GM12878 (cell line): Measurements from ENCODE around the gene ANKRD24. TPM values are rescaled to one million over a fixed set of nuclear protein-coding genes. Genes with fewer than 3 reads are reported as not detected.

Experiments
- ATAC-seq: fragments of 200-7000 bp; cut with Tn5 transposase; 3 replicates; pipeline ENCODE4 v1.9.1; 2020; ENCODE audit warnings: mild to moderate bottlenecking, moderate library complexity
- BruUV-seq: library from RNA; stranded (reverse); fragments of 400-500 nt; replicated peaks from 2 replicates; lab custom pipeline; 2021; lab: Mats Ljungman, UMichigan
- CTCF ChIA-PET: fragments of 300-600 bp; sonication (Branson Sonifier 250); formaldehyde crosslinking; extraction: SDS; loops from one replicate; lab custom pipeline; 2021; ENCODE audit warnings: inconsistent platforms; lab: Yijun Ruan, JAX
- POLR2A ChIA-PET: fragments of 350-600 bp; formaldehyde crosslinking; extraction: SDS; loops from one replicate; lab custom pipeline; 2021; ENCODE audit warnings: inconsistent platforms; lab: Charles Lee
- RAD21 ChIA-PET: fragments of 300-600 bp; sonication (Branson Sonifier 250); formaldehyde crosslinking; loops from one replicate; lab custom pipeline; 2023; ENCODE audit warnings: antibody characterized with exemption; ENCODE audit not compliant: unreplicated experiment; lab: Charles Lee
- SMC1A ChIA-PET: fragments of 300-600 bp; sonication (Branson Sonifier 250); formaldehyde crosslinking; loops from one replicate; lab custom pipeline; 2023; ENCODE audit not compliant: unreplicated experiment, uncharacterized antibody; lab: Charles Lee
- DNase-seq: peaks from one replicate; pipeline ENCODE4 v3.0.0-alpha.2; 2011; ENCODE audit warnings: low read depth, low spot score
- FAIRE-seq: peaks from 3 replicates; lab custom pipeline; 2011; peaks lifted over from hg19 to GRCh38; lab: Jason Lieb, UNC
- H2AFZ ChIP-seq: 2 replicates; pipeline ENCODE4 v1.6.0; 2011; ENCODE audit warnings: low read depth, low read length, control low read depth; ENCODE audit not compliant: control insufficient read depth
- H3K27ac ChIP-seq: 2 replicates; pipeline ENCODE4 v1.5.1; 2011; ENCODE audit warnings: control low read depth; ENCODE audit not compliant: control insufficient read depth, insufficient read depth
- H3K27me3 ChIP-seq, 2 experiments: replicated peaks in 1 of 2; 2 replicates each; pipeline versions ENCODE4 v1.6.0 to v1.6.1; 2011; ENCODE audit warnings: low read length in 1 of 2; ENCODE audit not compliant: control insufficient read depth in 2 of 2, insufficient read depth in 2 of 2
- H3K36me3 ChIP-seq, 2 experiments: 2 replicates each; pipeline ENCODE4 v1.5.1; 2011; ENCODE audit warnings: low read length in 1 of 2; ENCODE audit not compliant: control insufficient read depth in 2 of 2, insufficient read depth in 2 of 2
- H3K4me1 ChIP-seq: 2 replicates; pipeline ENCODE4 v1.6.1; 2011; ENCODE audit warnings: mild to moderate bottlenecking, low read length, moderate library complexity, mixed read lengths; ENCODE audit not compliant: control insufficient read depth, insufficient read depth
- H3K4me2 ChIP-seq: 2 replicates; pipeline ENCODE4 v1.6.0; 2011; ENCODE audit warnings: control low read depth; ENCODE audit not compliant: control insufficient read depth, insufficient read depth
- H3K4me3 ChIP-seq: fragments of 200-600 bp; sonication (generic); 2 replicates; pipeline ENCODE4 v1.5.1; 2016
- H3K79me2 ChIP-seq: 2 replicates; pipeline ENCODE4 v1.6.0; 2011; ENCODE audit warnings: low read length; ENCODE audit not compliant: control insufficient read depth, insufficient read depth
- H3K9ac ChIP-seq: 2 replicates; pipeline ENCODE4 v1.8.0; 2011; ENCODE audit warnings: low read length, control low read depth, mixed read lengths; ENCODE audit not compliant: control insufficient read depth, insufficient read depth
- H3K9me3 ChIP-seq: replicated peaks from 3 replicates; pipeline ENCODE4 v1.5.1; 2011; ENCODE audit warnings: mild to moderate bottlenecking, low read length; ENCODE audit not compliant: control insufficient read depth, insufficient read depth
- H4K20me1 ChIP-seq: 2 replicates; pipeline ENCODE4 v1.6.0; 2011; ENCODE audit not compliant: control insufficient read depth, insufficient read depth
- FOS ChIP-seq: IDR thresholded peaks from 3 replicates; pipeline ENCODE4 v1.6.1; 2011; ENCODE audit warnings: borderline replicate concordance; ENCODE audit not compliant: insufficient read length; ENCODE audit errors: extremely low read depth
- GABPA ChIP-seq: IDR thresholded peaks from 2 replicates; pipeline ENCODE4 v1.6.1; 2014; ENCODE audit warnings: antibody characterized with exemption, low read depth, mild to moderate bottlenecking, inconsistent platforms
- HDGF ChIP-seq: fragments of 450-650 bp; IDR thresholded peaks from 2 replicates; pipeline ENCODE4 v1.6.1; 2016; ENCODE audit warnings: antibody characterized with exemption
- MEF2A ChIP-seq: IDR thresholded peaks from 2 replicates; pipeline ENCODE4 v1.6.1; 2011; ENCODE audit warnings: low read depth, mild to moderate bottlenecking, low read length, moderate library complexity; ENCODE audit not compliant: insufficient read depth
- MXI1 ChIP-seq: fragments of 150-350 bp; IDR thresholded peaks from 2 replicates; pipeline ENCODE4 v1.6.1; 2011; ENCODE audit warnings: low read depth, mild to moderate bottlenecking, inconsistent platforms, low read length, improper control_type of control experiment
- NBN ChIP-seq: fragments of 450-650 bp; IDR thresholded peaks from 2 replicates; pipeline ENCODE4 v1.6.1; 2016
- RB1 ChIP-seq: fragments of 450-650 bp; formaldehyde crosslinking; IDR thresholded peaks from 2 replicates; pipeline ENCODE4 v1.6.1; 2017; ENCODE audit warnings: mild to moderate bottlenecking, borderline replicate concordance
- STAT3 ChIP-seq: IDR thresholded peaks from 2 replicates; pipeline ENCODE4 v1.6.1; 2011; ENCODE audit warnings: low read depth, low read length, improper control_type of control experiment
- ZNF24 ChIP-seq: fragments of 450-650 bp; IDR thresholded peaks from 2 replicates; pipeline ENCODE4 v1.6.1; 2017; ENCODE audit warnings: antibody characterized with exemption, mild to moderate bottlenecking
- WGBS: methylation state at CpG from one replicate; pipeline ENCODE4 v1.1.6; 2016; ENCODE audit warnings: low lambda C conversion rate; ENCODE audit not compliant: insufficient replicate concordance, insufficient coverage; ENCODE audit errors: missing lambda C conversion rate; 5-methylcytosine and 5-hydroxymethylcytosine counted together
- in situ Hi-C: fragments of 300-500 bp; cut with MboI; formaldehyde crosslinking; loops from 9 replicates; pipeline ENCODE4 v1.14.3; 2018; ENCODE audit warnings: mixed read lengths
- intact Hi-C: fragments of 100-400 bp; cut with micrococcal nuclease; formaldehyde crosslinking; loops from one replicate; pipeline ENCODE4 v1.14.2; 2022; ENCODE audit not compliant: unreplicated experiment
- polyA plus RNA-seq, 11 experiments: library from polyadenylated mRNA; depleted of rRNA in 4 of 11; unstranded in 6 of 11; stranded (reverse) in 5 of 11; fragments of >200 nt; fragmentation: Nextera tagmentation in 4 of 11; fragmentation: Illumina TruSeq in 1 of 11; extraction: Ambion mirVana in 4 of 11; extraction: Trizol in 1 of 11; gene quantifications; 1 replicate in 1 of 11; 2 replicates in 10 of 11; pipeline versions ENCODE4 v1.2.1 to v1.2.3, GENCODE V29; 2011 to 2016; ENCODE audit warnings: inconsistent platforms in 2 of 11, missing spikeins in 2 of 11, low read depth in 1 of 11
- total RNA-seq, 4 experiments: library from RNA; depleted of rRNA in 3 of 4; stranded (reverse); fragments of >200 nt in 3 of 4; fragmentation: Illumina TruSeq in 1 of 4; extraction: Trizol in 1 of 4; gene quantifications; 2 replicates each; pipeline versions ENCODE4 v1.2.1 to v1.2.3, GENCODE V29; 2013 to 2021
- TF ChIP-seq, protein P1 (sequence below): fragments of 450-650 bp; conservative IDR thresholded peaks from 2 replicates; pipeline ENCODE4 v1.6.1; 2017; ENCODE audit warnings: mild to moderate bottlenecking, moderate library complexity

Gene ANKRD24
- total and polyA plus RNA-seq, 10 of the 15 experiments (the other 5 are each of a cell fraction or from before 2014, with no cell fraction given): 0.02 to 0.59 (median 0.35) TPM; not detected in 1

DNA sequence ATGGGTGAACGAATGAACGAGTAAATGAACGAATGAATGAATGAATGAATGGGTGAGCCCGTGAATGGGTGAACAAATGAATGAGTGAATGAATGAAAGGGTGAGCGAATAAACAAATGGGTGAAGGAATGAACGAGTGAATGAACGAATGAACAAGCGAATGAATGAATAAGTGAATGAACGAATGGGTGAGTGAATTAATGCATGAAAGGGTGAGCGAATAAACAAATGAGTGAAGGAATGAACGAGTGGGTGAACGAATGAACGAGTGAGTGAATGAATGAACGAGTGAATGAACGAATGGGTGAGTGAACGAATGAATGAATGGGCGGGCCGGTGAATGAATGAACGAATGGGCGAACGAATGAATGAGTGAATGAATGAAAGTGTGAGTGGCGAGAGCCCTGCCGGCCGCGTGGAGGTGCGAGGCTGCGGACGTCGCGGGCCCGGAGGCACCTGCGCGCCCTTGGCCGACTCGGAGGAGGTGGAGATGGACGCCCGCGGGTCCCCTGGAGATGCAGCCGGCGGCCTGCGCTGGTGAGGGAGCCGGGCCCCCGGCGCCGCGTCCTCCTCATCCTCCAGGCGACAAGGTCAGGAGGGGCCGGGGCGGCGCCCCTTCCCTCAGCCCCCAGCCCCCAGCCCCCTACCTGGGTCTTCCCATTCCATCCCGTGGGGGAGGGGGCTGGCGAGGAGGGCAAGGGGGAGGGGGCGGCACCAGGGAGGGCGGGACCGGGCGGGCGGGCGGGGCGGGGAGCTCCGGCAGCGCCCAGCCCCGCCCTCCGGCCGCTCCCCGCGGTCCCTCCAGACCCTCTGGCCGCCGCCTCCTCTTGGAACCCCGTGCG lies 15.4 kb downstream of the ANKRD24 start:
- no peak overlapping the region for H2AFZ ChIP-seq
- no peaks in the 10 kb centered on the region; the same call in 2 of the 3 replicates for H3K9me3 ChIP-seq
- ChIA-PET RAD21 (no interaction called here), SMC1A (no interaction called here), POLR2A (no interaction called here), CTCF (no interaction called here)
- H3K27ac ChIP-seq: no peak overlapping the region
- TF ChIP-seq NBN (0 out of 2 replicates have a peak, but pooled peaks have one; percentile 40), STAT3 (no peak), ZNF24 (peak; percentile 98)
- no peaks in the 10 kb centered on the region for H3K36me3 ChIP-seq
- no peak overlapping the region for H3K9ac ChIP-seq
- H3K4me2 ChIP-seq: no peak overlapping the region
- FAIRE-seq (no peak), DNase-seq (no peak), ATAC-seq (peak; percentile 27; the same call in 1 of the 3 replicates)
- H3K27me3 ChIP-seq: no peaks in the 10 kb centered on the region; a peak in 1 of 4 replicates
- 46% methylated on average over 47 of the region's 70 CpGs for WGBS
- H4K20me1 ChIP-seq: no peaks in the 10 kb centered on the region
- no peaks in the 10 kb centered on the region for H3K4me1 ChIP-seq
- no peak overlapping the region for H3K4me3 ChIP-seq
- in situ Hi-C loops: no loop called here
- no peaks in the 10 kb centered on the region for H3K79me2 ChIP-seq
- TSS peak; percentile 60 for BruUV-seq
- intact Hi-C loops: no loop called here

DNA sequence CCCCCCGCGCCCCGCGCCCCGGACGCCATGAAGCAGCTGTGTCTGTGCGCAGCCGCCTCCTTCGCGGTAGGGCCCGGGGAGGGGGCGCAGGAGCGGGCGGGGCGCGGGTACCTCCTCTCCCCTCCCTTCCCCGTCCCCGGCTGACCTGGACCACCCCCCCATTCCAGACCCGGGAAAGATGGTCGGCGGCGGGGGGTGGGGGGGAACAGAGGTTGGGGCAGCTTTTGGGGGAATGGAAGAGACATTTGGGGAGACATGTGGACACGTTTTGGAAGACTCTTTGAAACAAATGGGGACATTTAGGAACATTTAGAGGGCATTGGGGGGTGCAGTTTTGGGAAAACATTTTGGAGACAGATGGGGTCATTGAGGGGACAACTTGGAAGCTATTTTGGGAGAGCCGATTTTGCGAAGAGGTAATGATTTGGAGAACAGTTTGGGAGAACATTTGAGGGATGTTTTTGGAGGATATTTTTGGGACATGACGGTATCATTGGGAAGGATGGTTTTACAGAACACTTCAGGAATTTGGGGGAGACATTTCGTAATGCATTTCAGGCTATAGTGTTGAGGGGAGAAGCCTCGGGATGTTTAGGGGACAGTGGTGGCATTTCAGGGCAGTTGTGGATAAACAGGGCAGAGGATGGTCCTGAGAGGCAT lies 16.1 kb downstream of the ANKRD24 start:
- in situ Hi-C loops: no loop called here
- SMC1A ChIA-PET: no interaction called here
- TF ChIP-seq MEF2A: no peak
- TF ChIP-seq FOS: no peak
- TF ChIP-seq, protein P1, sequence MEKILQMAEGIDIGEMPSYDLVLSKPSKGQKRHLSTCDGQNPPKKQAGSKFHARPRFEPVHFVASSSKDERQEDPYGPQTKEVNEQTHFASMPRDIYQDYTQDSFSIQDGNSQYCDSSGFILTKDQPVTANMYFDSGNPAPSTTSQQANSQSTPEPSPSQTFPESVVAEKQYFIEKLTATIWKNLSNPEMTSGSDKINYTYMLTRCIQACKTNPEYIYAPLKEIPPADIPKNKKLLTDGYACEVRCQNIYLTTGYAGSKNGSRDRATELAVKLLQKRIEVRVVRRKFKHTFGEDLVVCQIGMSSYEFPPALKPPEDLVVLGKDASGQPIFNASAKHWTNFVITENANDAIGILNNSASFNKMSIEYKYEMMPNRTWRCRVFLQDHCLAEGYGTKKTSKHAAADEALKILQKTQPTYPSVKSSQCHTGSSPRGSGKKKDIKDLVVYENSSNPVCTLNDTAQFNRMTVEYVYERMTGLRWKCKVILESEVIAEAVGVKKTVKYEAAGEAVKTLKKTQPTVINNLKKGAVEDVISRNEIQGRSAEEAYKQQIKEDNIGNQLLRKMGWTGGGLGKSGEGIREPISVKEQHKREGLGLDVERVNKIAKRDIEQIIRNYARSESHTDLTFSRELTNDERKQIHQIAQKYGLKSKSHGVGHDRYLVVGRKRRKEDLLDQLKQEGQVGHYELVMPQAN: no peak
- TF ChIP-seq MXI1: no peak
- no peak for TF ChIP-seq RB1
- TF ChIP-seq HDGF: no peak
- TF ChIP-seq GABPA: no peak

More for the DNA sequence above, 16.1 kb downstream of the ANKRD24 start:
- WGBS: 43% methylated on average over 8 of the region's 28 CpGs
- H3K27me3 ChIP-seq: no peaks in the 10 kb centered on the region; a peak in 1 of 4 replicates
- BruUV-seq: no TSS peak
- no peak overlapping the region for H2AFZ ChIP-seq
- no peak for ATAC-seq
- no peaks in the 10 kb centered on the region; the same call in 2 of the 3 replicates for H3K9me3 ChIP-seq
- POLR2A ChIA-PET: no interaction called here
- intact Hi-C loops: no loop called here
- no peak overlapping the region for H3K4me2 ChIP-seq
- H3K36me3 ChIP-seq: no peaks in the 10 kb centered on the region
- no peaks in the 10 kb centered on the region for H4K20me1 ChIP-seq
- H3K4me1 ChIP-seq: no peaks in the 10 kb centered on the region
- CTCF ChIA-PET: interaction anchor here (6.3 kb wide), 1 partner anchor 58 kb away, joined by 63 read pairs; no protein-coding TSS in a partner anchor
- H3K9ac ChIP-seq: no peak overlapping the region
- RAD21 ChIA-PET: no interaction called here
- no peak overlapping the region for H3K27ac ChIP-seq
- FAIRE-seq: no peak
- H3K4me3 ChIP-seq: no peak overlapping the region
- H3K79me2 ChIP-seq: no peaks in the 10 kb centered on the region
- no peak for DNase-seq
